ENCODE data around the gene SGSM1.
"Not testable (repeated sequence)": the region's sequence is repeated elsewhere in the genome, so short reads cannot be mapped to it uniquely, and the experiment has no call there.

Gene SGSM1

GRCh38 chr22:24807284-24807950, 1.4 kb downstream of the SGSM1 start:
- DNase-seq, result no peak

- DNase-seq, result no peak
Measured at GRCh38 chr22:24809331-24809730, 3.3 kb downstream of the SGSM1 start.

- peak; percentile 83 for DNase-seq
Measured at GRCh38 chr22:24810043-24810749, 4.2 kb downstream of the SGSM1 start.

- no peak for DNase-seq
Measured at GRCh38 chr22:24812950-24813775, 7.2 kb downstream of the SGSM1 start.

GRCh38 chr22:24813861-24814770, 8.1 kb downstream of the SGSM1 start:
- no peak for DNase-seq

GRCh38 chr22:24816806-24817205, 10.8 kb downstream of the SGSM1 start:
- DNase-seq, result no peak

GRCh38 chr22:24819487-24819886, 13.5 kb downstream of the SGSM1 start:
- DNase-seq, result no peak

GRCh38 chr22:24819911-24820461, 14.0 kb downstream of the SGSM1 start:
- peak; percentile 93 for DNase-seq

GRCh38 chr22:24822471-24822870, 16.5 kb downstream of the SGSM1 start:
- DNase-seq, result no peak

GRCh38 chr22:24823787-24824186, 17.8 kb downstream of the SGSM1 start:
- DNase-seq, result no peak

- no peak for DNase-seq
Measured at GRCh38 chr22:24824250-24824649, 18.2 kb downstream of the SGSM1 start.

- no peak for DNase-seq
Measured at GRCh38 chr22:24824915-24825314, 18.9 kb downstream of the SGSM1 start.

- no peak for DNase-seq
Measured at GRCh38 chr22:24826710-24827285, 20.8 kb downstream of the SGSM1 start.

- DNase-seq, result no peak
Measured at GRCh38 chr22:24827296-24827695, 21.3 kb downstream of the SGSM1 start.

- DNase-seq, result no peak
Measured at GRCh38 chr22:24830205-24830979, 24.4 kb downstream of the SGSM1 start.

- no peak for DNase-seq
Measured at GRCh38 chr22:24831687-24832086, 25.7 kb downstream of the SGSM1 start.

- no peak for DNase-seq
Measured at GRCh38 chr22:24833881-24834495, 28.0 kb downstream of the SGSM1 start.

GRCh38 chr22:24834845-24835570, 29.0 kb downstream of the SGSM1 start:
- peak; percentile 58 for DNase-seq

GRCh38 chr22:24836282-24836681, 30.3 kb downstream of the SGSM1 start:
- no peak for DNase-seq

GRCh38 chr22:24837517-24837916, 31.5 kb downstream of the SGSM1 start:
- not testable (repeated sequence) for DNase-seq
